ENCODE data around the gene CBX4.

GRCh38 chr17:79821331-79822095 is 17.7 kb downstream of the CBX4 start:
- TF ChIP-seq CTCF (IDR thresholded peaks at IDR 0.05) (no peak), EP300 (IDR thresholded peaks at IDR 0.05) (no peak), POLR2AphosphoS5 (IDR thresholded peaks at IDR 0.05) (no peak), POLR2A (IDR thresholded peaks at IDR 0.05) (no peak)

Data from upper lobe of left lung (tissue), 4 donors.